Endothelial cell of umbilical vein (primary cell): ENCODE measurements around the gene TCEAL1. TPM values are rescaled to one million over a fixed set of nuclear protein-coding genes. Genes with fewer than 3 reads are reported as not detected.

Experiments
- BruUV-seq: library from RNA; stranded (reverse); fragments of 400-500 nt; replicated peaks from 2 replicates; lab custom pipeline; 2021; lab: Mats Ljungman, UMichigan
- CTCF ChIA-PET: fragments of 300-600, 350-600 bp; sonication (Branson Sonifier 250); formaldehyde crosslinking; loops from one replicate; lab custom pipeline; 2021; ENCODE audit warnings: antibody characterized with exemption, inconsistent platforms; lab: Charles Lee
- POLR2A ChIA-PET: fragments of 300-600, 350-600 bp; sonication (Branson Sonifier 250); formaldehyde crosslinking; loops from one replicate; lab custom pipeline; 2021; ENCODE audit warnings: antibody characterized with exemption, inconsistent platforms; lab: Charles Lee
- DNase-seq: peaks from one replicate; pipeline ENCODE4 v3.0.0-alpha.2; 2011; ENCODE audit warnings: low read depth, low spot score
- FAIRE-seq: peaks from 2 replicates; lab custom pipeline; 2011; peaks lifted over from hg19 to GRCh38; lab: Jason Lieb, UNC
- H2AFZ ChIP-seq: 2 replicates; pipeline ENCODE4 v1.6.0; 2012; ENCODE audit warnings: low read depth, low read length, control low read depth, inconsistent platforms
- H3K27ac ChIP-seq: 2 replicates; pipeline ENCODE4 v1.5.1; 2011; ENCODE audit warnings: low read depth, mild to moderate bottlenecking, control low read depth, low read length, moderate library complexity; ENCODE audit not compliant: insufficient read depth
- H3K27me3 ChIP-seq, 2 experiments: 2 replicates each; pipeline versions ENCODE4 v1.6.0 to v1.6.1; 2011; ENCODE audit warnings: low read length in 2 of 2, mixed read lengths in 1 of 2; ENCODE audit not compliant: control insufficient read depth in 2 of 2, insufficient read depth in 2 of 2
- H3K36me3 ChIP-seq, 2 experiments: 2 replicates in 1 of 2; 3 replicates in 1 of 2; pipeline ENCODE4 v1.5.1; 2011; ENCODE audit warnings: low read length in 2 of 2, mild to moderate bottlenecking in 1 of 2, moderate library complexity in 1 of 2; ENCODE audit not compliant: control insufficient read depth in 2 of 2, insufficient read depth in 2 of 2; ENCODE audit errors: extremely low read depth in 1 of 2
- H3K4me1 ChIP-seq: 3 replicates; pipeline ENCODE4 v1.5.1; 2011; ENCODE audit warnings: mild to moderate bottlenecking, low read length; ENCODE audit not compliant: control insufficient read depth, insufficient read depth; ENCODE audit errors: extremely low read depth
- H3K4me2 ChIP-seq: 2 replicates; pipeline ENCODE4 v1.6.1; 2011; ENCODE audit warnings: low read length, control low read depth, mixed read lengths; ENCODE audit not compliant: insufficient read depth
- H3K4me3 ChIP-seq, 3 experiments: fragments of 200-600 bp in 1 of 3; sonication (generic), shearing (Covaris generic) in 1 of 3; replicated peaks in 1 of 3; 2 replicates each; pipeline ENCODE4 v1.5.1; 2011 to 2016; ENCODE audit warnings: control low read depth in 3 of 3, low read length in 3 of 3, mild to moderate bottlenecking in 2 of 3, inconsistent platforms in 1 of 3, low read depth in 1 of 3, moderate library complexity in 1 of 3; ENCODE audit not compliant: insufficient read depth in 1 of 3
- H3K79me2 ChIP-seq: 2 replicates; pipeline ENCODE4 v1.6.0; 2012; ENCODE audit warnings: low read length, inconsistent platforms; ENCODE audit not compliant: control insufficient read depth, insufficient read depth
- H3K9ac ChIP-seq: replicated peaks from 2 replicates; pipeline ENCODE3; 2011; ENCODE audit warnings: low read length, control low read depth; ENCODE audit not compliant: insufficient read depth; ENCODE audit errors: extremely low read depth
- H3K9me1 ChIP-seq: replicated peaks from 3 replicates; pipeline ENCODE4 v1.6.0; 2011; ENCODE audit warnings: mild to moderate bottlenecking, low read length; ENCODE audit not compliant: control insufficient read depth, insufficient read depth; ENCODE audit errors: extremely low read depth
- H3K9me3 ChIP-seq: replicated peaks from 2 replicates; pipeline ENCODE4 v1.5.1; 2012; ENCODE audit warnings: low read length, inconsistent platforms; ENCODE audit not compliant: control insufficient read depth, insufficient read depth
- H4K20me1 ChIP-seq: replicated peaks from 2 replicates; pipeline ENCODE3; 2011; ENCODE audit warnings: mild to moderate bottlenecking, low read length; ENCODE audit not compliant: control insufficient read depth, insufficient read depth; ENCODE audit errors: extremely low read depth
- CTCF ChIP-seq, 2 donors: IDR thresholded peaks; 1 replicate in 1 of 2; 2 replicates in 1 of 2; pipeline ENCODE4 v1.5.1; 2011; ENCODE audit warnings: low read length in 2 of 2, mild to moderate bottlenecking in 2 of 2, moderate library complexity in 2 of 2, control low read depth in 1 of 2, inconsistent platforms in 1 of 2, low read depth in 1 of 2; ENCODE audit not compliant: insufficient read depth in 1 of 2; ENCODE audit errors: extremely low read depth in 1 of 2
- EZH2 ChIP-seq: IDR thresholded peaks from 2 replicates; pipeline ENCODE4 v1.6.1; 2012; ENCODE audit warnings: borderline replicate concordance, low read depth, mild to moderate bottlenecking, moderate library complexity, low read length, inconsistent platforms; ENCODE audit not compliant: severe bottlenecking
- FOS ChIP-seq: IDR thresholded peaks from 2 replicates; pipeline ENCODE4 v1.6.1; 2011; ENCODE audit warnings: mild to moderate bottlenecking, low read length, moderate library complexity, borderline replicate concordance; ENCODE audit not compliant: insufficient read depth
- GATA2 ChIP-seq: IDR thresholded peaks from 2 replicates; pipeline ENCODE4 v1.7.0; 2011; ENCODE audit warnings: low read depth, mild to moderate bottlenecking, moderate library complexity, mixed read lengths, low read length; ENCODE audit not compliant: insufficient read length, insufficient read depth
- JUN ChIP-seq: IDR thresholded peaks from 2 replicates; pipeline ENCODE4 v1.6.1; 2011; ENCODE audit warnings: borderline replicate concordance, low read depth; ENCODE audit not compliant: insufficient read length, insufficient read depth
- MAX ChIP-seq: IDR thresholded peaks from 2 replicates; pipeline ENCODE4 v1.6.1; 2011; ENCODE audit not compliant: insufficient read depth, insufficient read length
- MYC ChIP-seq: IDR thresholded peaks from one replicate; pipeline ENCODE4 v1.6.1; 2011; ENCODE audit warnings: mild to moderate bottlenecking, low read depth, low read length
- POLR2A ChIP-seq: IDR thresholded peaks from 2 replicates; pipeline ENCODE4 v1.6.1; 2012; ENCODE audit warnings: low read depth, mild to moderate bottlenecking, control low read depth, low read length
- POLR2AphosphoS5 ChIP-seq: IDR thresholded peaks from 2 replicates; pipeline ENCODE4 v1.6.1; 2012; ENCODE audit warnings: low read depth, mild to moderate bottlenecking, control low read depth, low read length, moderate library complexity; ENCODE audit not compliant: insufficient read depth
- dilution Hi-C: fragments of 300-500 bp; cut with MboI; formaldehyde crosslinking; loops from one replicate; pipeline ENCODE4 v1.15.0; 2019; ENCODE audit warnings: low sequenced_read_pairs; ENCODE audit not compliant: extremely low pct_ligation_motif_present
- intact Hi-C: fragments of 100-400 bp; cut with micrococcal nuclease; formaldehyde crosslinking; loops from one replicate; pipeline ENCODE4 v1.10.0; 2022
- polyA plus RNA-seq, 4 experiments: library from polyadenylated mRNA; depleted of rRNA in 3 of 4; stranded (reverse) in 3 of 4; unstranded in 1 of 4; fragments of >200 nt; gene quantifications; 2 replicates each; pipeline versions ENCODE4 v1.2.1 to v1.2.3, GENCODE V29; 2011 to 2012; ENCODE audit warnings: missing spikeins in 1 of 4
- total RNA-seq: library from RNA; stranded (reverse); gene quantifications from 2 replicates; pipeline ENCODE4 v1.2.3, GENCODE V29; 2021

Gene TCEAL1
- total and polyA plus RNA-seq, 2 donors (not counting 3 experiments of a cell fraction or from before 2014, with no cell fraction given): 18.5 to 18.6 TPM

GRCh38 chrX:103647630-103648029 is 18.9 kb downstream of the TCEAL1 start:
- Histone ChIP-seq H3K27ac (no peak overlapping the region), H3K9me3 (no peaks in the 10 kb centered on the region), H3K4me3 (no peak overlapping the region), H3K27me3 (no peaks in the 10 kb centered on the region), H4K20me1 (no peaks in the 10 kb centered on the region), H3K9ac (no peak overlapping the region), H3K4me2 (no peak overlapping the region), H3K36me3 (no peaks in the 10 kb centered on the region), H3K4me1 (no peaks in the 10 kb centered on the region), H3K79me2 (no peaks in the 10 kb centered on the region), H3K9me1 (no peaks in the 10 kb centered on the region), H2AFZ (no peak overlapping the region)
- FAIRE-seq (no peak), DNase-seq (no peak)
- TF ChIP-seq FOS (no peak), POLR2AphosphoS5 (no peak), MYC (no peak), MAX (no peak), GATA2 (no peak), EZH2 (no peak), JUN (no peak), CTCF (IDR thresholded peaks at IDR 0.05; ENCODE audit: extremely low read depth in 1 of 2, insufficient read depth in 1 of 2, low read depth in 1 of 2, low read length in 2 of 2) (no peak), POLR2A (no peak)
- CTCF ChIA-PET: no interaction called here
- intact Hi-C loops: no loop called here
- no TSS peak for BruUV-seq
- dilution Hi-C loops: no loop called here
- POLR2A ChIA-PET: no interaction called here
